ENCODE data around the gene WDR18.

The WDR18 gene

DNA sequence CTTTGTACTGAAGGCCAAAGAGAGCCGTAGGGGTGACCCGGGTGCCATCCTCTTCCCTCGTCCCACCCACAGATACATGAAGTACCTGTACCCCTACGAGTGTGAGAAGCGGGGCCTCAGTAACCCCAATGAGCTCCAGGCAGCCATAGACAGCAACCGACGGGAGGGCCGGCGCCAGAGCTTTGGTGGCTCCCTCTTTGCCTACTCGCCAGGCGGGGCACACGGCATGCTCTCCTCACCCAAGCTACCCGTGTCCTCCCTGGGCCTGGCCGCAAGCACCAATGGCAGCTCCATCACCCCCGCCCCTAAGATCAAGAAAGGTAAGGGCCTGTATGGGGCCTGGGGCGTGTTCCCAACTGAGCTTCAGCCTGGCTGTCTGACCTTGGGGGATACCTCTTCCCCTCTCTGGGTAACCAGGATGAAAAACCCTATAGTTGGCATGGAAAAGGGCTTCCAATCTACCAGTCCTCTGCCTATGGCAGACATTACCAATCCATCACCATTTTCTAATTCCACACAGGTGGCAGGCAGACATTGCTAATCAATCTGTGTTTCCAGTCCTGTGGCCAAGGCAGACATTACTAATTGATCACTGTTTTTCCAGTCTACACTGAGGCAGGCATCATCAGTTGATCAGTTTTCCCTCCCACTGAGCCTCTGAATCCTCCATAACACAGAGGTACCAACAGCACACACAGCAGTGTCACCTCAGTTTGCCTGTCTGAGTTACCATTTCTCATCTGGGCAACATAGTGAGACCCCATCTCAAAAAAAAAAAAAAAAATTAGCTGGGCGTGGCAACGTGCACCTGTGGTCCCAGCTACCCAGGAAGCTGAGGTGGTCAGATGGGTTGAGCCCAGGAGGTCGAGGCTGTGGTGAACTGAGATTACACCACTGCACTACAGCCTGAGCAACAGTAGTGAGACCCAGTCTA lies 19.1 kb upstream of the WDR18 start:
- no peak for DNase-seq (ENCODE audit: low read depth in 2 of 2)

DNA sequence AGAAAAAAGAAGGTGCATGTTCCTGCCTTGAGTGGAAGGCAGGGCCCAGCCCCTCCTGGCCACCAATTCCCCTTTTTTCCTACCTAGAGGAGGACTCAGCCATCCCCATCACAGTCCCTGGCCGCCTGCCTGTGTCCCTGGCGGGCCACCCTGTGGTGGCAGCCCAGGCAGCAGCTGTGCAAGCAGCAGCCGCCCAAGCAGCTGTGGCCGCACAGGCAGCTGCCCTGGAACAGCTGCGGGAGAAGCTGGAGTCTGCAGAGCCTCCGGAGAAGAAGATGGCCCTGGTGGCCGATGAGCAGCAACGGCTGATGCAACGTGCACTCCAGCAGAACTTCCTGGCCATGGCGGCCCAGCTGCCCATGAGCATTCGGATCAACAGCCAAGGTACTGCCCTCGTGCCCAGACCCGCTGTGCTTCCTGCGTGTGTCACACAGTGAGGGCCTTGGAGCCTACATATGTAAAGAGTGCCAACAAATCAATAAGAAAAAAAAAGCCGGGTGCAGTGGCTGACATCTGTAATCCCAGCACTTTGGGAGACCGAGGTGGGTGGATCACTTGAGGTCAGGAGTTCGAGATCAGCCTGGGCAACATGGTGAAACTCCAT lies 17.6 kb upstream of the WDR18 start:
- DNase-seq (ENCODE audit: low read depth in 2 of 2), result no peak

DNA sequence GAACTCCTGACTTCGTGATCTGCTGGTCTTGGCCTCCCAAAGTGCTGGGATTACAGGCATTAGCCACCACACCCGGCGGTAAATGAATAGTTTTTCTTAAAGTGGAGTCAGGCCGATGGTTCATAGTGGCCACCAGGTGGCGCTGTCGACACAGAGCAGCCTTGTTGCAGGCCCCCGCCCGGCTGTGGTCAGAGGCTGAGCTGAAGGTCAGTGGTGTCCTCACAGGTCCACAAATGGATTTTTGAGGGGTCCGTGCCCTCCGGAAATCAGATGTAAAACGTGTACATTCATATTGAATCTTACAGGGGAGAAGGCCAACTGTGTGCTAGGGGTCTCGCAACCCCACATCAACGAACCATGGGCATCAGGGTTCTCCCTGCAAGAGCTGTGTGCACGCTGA lies 13.4 kb upstream of the WDR18 start:
- DNase-seq (ENCODE audit: low read depth in 2 of 2), result no peak

DNA sequence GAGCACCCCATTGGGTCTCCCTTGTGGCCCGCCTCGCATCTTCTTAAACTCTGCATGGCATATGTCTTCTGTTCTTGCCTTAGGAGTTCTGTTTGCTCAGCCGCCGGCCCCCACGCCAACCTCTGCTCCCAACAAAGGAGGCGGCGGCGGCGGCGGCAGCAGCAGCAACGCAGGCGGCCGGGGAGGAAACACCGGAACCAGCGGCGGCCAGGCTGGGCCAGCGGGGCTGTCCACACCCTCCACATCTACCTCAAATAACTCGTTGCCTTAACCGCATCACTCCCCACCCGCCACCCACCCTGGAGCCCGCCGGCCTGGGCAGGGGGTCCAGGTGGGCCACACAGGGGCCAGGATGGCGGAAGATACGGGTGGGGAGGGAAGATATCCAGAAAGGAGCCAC lies 12.3 kb upstream of the WDR18 start:
- DNase-seq (ENCODE audit: low read depth in 2 of 2), result no peak

DNA sequence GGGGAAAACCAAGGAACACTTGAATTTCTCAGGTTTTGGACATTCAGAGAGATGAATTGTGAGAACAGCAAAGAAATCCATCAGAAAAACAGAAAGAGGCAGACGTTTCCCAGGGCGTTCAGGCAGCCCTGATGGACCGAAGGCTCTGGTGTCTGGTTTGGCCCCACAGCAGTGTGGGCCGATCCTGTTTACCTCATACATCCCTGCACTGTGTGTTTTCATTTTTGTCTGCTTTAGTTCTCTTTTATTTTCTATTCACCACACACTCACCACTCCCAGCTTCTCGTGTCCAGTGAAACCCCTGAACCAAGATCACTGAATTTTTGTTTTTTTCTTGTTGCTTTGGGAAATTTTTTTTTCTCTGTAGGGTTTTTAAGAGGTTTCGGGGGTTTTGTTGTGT lies 11.9 kb upstream of the WDR18 start:
- no peak for DNase-seq (ENCODE audit: low read depth in 2 of 2)

DNA sequence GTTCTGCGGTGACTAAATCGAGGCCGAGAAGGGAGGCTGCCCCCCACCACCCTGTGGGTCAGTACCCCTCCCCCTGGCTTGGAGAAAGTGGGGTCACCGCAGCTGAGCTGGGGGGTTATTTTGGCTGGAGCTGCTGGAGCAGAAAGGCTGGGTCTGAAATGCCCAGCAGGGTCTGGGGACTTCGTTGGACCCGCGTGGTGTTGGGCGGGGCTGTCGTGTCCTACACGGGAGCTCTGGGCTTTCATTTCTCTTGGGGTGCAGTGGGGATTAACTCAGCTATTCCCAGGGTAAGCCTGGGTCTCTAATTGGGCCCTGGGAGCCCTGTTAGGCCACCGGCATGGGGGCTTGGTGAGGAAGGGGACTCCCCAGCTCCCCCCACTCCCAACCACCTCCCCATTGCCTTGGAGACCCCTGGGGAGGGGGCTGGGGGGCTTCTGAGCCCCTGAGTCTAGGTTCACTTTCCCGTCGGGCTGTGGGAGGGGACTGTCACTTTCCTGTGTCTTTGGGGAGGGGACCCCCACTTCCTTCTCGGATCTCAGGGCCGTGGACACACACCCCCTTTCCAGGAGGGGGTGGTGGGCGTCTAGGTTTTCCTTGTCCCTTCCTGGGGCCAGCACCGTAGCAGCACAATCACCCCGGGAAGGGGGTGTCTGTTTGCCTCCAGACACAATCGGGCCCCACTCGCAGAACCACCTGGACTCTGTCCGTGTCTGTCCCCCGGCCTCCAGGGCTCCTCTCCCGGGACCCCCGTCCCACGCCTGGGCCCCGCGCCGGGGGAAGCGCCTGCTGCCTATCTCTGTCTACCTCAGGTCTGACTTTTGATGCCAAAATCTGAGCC lies 10.2 kb upstream of the WDR18 start:
- DNase-seq (ENCODE audit: low read depth in 2 of 2), result no peak

DNA sequence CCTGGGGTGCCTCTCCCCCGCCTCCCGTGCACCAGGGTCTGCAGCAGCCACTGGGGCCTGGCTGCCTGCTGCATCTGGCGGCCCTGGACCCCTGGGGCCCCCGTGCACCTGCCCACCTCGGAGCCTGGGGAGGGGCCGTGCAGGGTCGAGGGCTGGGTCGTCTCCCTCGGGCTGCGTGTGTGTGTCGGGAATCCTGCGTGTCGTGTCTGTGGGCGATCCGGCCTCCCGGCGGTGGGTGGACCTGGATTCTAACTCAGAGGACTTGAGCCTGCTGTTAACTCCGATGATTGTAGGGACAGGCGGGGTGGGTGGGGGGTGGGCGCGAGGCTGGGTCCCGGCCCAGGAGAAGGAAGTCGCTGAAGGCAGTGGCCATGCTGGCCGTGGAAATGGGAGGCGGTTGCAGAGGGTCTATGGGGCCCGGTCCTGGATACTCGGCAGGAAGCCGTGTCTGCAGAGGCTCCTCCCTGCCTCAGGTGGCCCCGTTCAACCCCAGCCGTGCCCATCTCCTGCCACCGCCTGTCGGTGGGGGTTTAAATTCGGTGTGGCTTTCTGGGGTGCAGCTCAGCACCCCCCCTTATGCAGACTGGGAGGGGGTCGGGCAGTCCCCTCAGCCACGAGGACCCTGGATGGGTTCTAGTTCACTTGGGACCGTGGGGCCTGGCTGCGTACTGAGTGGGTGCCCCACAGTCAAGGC lies 9.4 kb upstream of the WDR18 start:
- no peak for DNase-seq (ENCODE audit: low read depth in 2 of 2)

DNA sequence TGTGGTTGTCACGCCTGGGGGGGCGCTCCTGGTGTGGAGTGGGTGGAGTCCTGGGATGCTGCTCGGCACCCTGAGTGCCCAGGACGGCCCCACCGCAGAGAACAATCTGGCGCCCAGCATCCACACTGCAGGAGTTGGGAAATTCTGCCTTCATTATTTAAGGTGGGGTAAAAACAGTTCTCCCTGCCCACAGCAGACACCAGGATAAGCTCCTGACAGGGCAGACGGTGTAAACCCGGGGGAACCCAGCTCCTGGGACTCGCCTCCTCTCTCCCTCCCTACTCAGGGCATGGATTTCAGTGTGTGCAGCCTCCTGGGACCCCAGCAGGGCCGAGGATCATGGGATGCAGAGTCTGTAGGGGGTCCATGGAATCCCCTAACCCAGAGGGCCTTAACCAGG lies 7.7 kb upstream of the WDR18 start:
- no peak for DNase-seq (ENCODE audit: low read depth in 2 of 2)

DNA sequence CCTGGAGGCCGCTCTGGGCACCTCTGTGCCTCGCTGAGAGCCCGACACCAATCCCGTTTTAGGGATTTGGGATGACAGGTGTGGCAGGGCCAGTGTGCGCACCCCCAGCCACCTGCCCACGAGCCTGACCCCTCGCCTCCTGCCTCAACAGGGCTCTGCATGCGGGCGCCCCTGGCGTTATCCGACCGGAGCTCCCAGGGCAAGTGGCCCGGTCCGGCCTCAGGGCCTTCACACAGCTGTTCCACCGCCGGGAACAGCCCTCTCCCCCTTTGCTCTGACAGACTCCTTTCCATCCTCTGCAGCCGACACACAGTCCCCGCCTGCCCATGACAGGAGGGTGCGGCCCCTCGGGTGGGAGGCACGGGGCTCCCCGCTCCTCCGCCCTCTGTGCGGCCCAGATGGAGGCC lies 7.1 kb upstream of the WDR18 start:
- DNase-seq (ENCODE audit: low read depth in 2 of 2), result no peak

DNA sequence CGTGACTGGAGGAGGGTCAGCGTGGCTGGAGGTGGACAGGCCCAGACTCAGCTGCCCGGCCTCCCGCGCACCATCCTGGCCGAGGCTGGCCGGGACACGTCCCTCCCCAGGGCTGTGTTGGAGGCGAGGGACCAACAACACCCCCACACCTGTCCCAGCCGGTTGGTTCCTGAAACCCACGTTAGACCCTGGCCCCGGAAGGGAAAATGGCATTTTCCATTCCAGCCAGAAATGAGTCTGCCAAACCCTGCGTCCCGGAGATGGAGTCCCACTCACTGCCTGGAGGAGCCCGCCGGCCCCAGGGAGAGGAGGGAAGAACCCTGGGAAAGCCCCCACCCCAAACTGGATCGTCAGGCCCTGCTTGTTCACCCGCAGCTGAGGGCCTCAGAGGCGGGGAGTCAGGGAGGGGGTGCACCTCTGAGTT lies 4.8 kb upstream of the WDR18 start:
- DNase-seq (ENCODE audit: low read depth in 2 of 2), result no peak

DNA sequence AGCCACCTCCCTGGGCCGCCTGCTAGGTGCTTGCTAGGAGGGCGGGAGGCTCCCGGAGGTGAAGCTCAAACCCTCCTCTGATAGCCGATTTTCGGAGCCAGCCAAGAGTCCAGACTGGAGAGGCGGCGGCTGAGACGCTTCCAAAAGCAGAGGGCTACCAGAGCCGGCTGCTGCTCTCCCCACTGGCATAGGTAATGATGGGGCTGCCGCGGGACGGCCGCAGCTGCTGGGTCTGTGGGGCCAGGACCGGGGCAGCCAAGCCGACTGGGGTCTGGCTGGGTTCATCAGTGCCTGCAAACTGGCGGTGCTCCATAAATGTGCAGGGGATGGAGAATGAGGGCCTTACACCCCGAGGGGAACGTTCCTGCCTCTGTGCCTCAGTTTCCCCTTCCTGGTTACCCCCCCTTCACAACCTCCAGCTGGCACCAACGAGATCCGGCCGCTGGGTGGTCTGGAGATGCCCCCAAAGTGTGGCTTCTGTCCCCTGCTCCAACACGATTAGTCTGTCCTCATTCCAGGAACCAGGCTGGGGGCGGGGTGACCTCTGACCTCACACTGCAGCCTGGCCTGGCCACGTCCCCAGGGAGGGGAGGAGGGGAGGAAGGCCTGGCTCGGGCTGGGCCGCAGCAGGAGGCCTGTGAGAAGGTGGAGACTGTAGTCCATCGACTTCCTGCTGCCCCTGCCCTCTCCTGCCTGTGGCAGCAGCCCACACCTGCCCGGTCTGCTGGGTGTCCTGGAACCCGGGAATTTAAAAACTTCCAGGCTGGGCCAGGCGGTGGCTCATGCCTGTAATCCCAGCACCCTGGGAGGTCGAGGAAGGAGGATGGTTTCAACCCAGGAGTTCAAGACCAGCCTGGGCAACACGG lies 3.8 kb upstream of the WDR18 start:
- DNase-seq (ENCODE audit: low read depth in 2 of 2), result no peak

DNA sequence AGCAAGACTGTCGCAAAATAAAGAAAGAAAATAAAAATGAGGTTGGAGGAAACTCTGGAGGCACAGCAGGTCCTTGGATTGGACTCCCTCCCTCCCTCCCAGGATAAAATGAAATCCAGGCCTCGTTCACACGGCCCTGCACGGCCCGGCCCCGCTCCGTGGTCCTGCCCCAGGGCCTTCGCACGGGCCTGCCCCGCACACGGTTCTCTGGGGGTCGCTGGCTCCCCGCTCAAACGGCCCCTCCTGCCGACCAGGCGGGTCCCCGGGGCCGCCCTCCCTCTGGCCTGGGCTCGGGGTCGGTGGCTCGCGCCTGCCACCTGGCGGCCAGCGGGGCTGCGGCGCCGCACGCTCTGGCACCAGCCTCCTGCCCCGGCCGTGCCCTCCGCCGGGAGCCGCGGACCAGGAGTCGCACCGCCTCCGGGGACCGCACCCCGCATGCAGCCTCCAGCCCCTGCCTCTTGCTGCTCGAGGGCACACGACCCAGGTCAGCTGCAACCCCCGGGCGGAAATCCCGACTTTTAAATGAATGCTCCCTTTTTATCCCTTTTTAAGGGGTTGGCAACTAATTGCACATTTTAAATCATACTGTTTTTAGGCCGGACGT lies 1.5 kb upstream of the WDR18 start:
- peak; percentile 36 to 61 for DNase-seq (ENCODE audit: low read depth in 2 of 2)

DNA sequence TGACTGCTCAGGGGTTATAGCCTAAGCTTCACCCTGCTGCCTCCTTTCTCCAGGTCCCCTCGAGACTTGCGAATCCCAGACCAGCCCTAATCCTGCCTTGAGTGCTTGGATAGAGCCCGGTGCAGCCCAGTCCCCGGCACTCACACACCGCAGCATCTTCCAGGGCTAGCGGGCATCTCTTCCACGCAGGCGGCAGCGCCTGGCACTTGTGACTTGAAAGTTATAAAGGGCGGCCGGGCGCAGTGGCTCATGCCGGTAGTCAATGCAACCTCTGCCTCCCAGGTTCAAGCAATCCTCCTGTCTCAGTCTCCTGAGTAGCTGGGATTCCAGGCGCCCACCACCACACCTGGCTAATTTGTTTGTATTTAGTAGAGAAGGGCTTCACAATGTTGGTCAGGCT lies 1.9 kb downstream of the WDR18 start:
- no peak for DNase-seq (ENCODE audit: low read depth in 2 of 2)

DNA sequence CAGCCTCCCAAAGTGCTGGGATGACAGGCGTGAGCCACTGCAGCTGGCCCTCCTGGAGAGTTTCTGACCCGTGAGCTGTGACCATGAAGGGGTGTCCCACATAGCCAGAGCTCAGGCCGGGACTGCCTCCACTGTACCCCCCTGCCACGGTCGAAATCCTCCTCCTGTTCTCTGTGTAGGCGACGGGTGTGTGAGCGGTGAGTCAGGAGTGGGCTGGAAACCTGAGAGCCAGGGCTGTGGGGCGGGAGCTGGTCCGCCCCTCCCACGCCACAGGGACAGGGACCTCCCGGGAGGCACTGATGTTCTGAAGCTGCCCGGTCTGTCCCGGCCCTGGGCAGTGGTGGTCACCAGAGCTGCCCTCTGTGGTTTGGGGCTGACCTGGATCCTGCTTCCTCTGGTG lies 3.9 kb downstream of the WDR18 start:
- DNase-seq (ENCODE audit: low read depth in 2 of 2), result no peak

DNA sequence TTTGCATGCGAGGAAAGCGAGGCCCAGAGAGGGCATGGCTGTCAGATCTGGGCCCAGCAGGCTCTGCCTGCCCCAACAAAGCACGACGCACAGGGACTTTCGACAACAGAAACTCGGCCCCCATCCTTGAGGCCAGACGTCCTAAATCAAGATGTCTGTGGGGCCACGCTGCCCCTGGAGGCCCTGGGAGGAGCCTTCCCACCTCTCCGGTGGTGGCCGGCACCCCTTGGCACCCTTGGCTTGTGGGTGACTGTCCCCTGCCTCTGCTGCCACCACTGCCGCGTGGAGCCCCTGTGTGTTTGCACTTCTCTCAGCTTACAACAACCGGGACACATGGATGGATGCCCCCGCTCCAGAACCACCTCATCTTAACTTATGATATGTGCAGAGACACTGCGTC lies 4.4 kb downstream of the WDR18 start:
- DNase-seq (ENCODE audit: low read depth in 2 of 2), result no peak

DNA sequence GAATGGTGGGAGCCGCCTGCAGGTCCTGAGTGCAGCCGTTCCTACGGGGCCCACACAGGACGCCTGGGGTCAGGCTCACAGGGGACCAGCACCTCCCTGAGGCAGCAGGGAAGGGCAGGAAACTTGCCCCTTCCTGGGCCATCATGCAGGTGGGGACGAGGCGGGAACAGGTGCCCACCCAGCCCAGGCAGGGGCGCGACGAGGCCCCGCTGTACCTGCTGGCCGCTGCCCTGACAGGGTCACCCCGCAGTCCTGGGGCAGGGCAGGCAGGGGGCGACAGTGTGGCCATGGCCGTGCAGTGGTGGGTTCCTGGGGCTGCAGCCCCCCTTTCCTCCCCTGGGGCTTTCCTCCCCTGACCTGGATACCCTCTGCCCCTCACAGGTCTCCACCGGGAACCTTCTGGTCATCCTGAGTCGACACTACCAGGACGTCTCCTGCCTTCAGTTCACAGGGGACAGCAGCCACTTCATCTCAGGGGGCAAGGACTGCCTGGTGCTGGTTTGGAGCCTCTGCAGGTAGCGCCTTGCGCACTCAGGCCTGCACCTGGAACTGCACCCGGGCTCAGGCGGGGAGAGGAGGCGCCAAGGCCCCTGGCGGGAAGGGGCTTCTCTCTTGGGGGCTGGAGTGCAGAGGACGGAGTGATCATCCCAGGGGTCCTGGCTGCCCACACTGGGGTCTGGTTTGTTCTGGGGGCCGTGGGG lies 5.4 kb downstream of the WDR18 start:
- DNase-seq (ENCODE audit: low read depth in 2 of 2), result no peak

DNA sequence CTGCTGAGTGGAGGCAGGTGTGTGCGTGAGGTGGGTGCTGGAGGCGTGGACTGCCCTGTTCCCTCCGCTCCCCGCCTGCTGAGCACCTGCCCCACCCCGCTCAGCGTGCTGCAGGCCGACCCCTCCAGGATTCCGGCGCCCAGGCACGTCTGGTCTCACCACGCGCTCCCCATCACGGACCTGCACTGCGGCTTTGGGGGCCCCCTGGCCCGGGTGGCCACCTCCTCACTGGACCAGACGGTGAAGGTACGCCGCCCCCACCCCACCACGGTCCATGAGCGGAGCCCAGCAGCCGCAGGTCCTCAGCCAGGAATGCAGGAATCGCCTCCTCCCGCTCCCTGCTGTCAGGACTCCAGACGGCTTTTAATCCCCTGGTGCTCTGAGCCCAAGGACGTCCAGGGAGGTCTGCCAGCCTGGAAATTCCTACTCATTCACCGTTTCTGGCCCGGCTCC lies 6.0 kb downstream of the WDR18 start:
- DNase-seq (ENCODE audit: low read depth in 2 of 2), result no peak

DNA sequence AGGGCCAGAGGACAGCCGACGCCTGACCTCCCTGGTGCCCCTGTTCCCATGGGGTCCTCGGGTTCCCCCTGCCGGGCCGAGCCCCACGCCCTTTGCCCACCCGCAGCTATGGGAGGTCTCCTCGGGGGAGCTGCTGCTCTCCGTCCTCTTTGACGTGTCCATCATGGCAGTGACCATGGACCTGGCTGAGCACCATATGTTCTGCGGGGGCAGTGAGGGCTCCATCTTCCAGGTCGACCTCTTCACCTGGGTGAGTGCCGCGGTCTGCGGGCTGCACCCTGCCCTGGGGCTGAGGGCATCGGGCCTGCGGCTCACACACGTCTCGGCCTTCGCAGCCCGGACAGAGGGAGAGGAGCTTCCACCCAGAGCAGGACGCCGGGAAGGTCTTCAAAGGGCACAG lies 6.6 kb downstream of the WDR18 start:
- DNase-seq (ENCODE audit: low read depth in 2 of 2), result no peak

DNA sequence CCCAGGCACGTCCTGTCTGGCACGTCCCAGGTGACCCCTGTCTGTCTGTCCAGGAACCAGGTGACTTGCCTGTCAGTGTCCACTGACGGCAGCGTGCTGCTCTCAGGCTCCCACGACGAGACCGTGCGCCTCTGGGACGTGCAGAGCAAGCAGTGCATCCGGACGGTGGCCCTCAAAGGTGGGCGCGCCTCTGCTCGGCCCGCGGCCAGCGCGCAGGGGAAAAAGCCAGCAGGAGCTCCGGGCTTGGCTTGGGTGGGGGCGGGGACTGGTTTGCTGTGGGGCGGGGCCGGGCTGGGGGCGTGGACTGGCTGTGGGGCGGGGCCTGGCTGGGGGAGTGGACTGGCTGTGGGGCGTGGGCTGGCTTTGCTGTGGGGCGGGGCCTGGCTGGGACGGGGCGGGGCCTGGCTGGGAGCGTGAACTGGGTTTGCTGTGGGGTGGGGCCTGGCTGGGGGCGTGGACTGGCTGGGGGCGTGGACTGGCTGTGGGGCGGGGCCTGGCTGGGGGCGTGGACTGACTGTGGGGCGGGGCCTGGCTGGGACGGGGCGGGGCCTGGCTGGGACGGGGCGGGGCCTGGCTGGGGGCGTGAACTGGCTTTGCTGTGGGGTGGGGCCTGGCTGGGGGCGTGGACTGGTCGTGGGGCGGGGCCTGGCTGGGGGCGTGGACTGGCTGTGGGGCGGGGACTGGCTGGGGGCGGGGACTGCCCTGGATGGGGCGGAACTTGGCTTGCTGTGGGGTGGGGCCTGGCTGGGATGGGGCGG lies 7.2 kb downstream of the WDR18 start:
- DNase-seq (ENCODE audit: low read depth in 2 of 2), result peak in 1 of 2 donors; percentile 14

All from stimulated activated CD8-positive, alpha-beta memory T cell treated with anti-CD3 and anti-CD28 coated beads, Interleukin-15, amount 100 ng/mL, for 4 hours (primary cell).